T-cell (primary cell): ENCODE measurements around the gene HECA. TPM values are rescaled to one million over a fixed set of nuclear protein-coding genes. Genes with fewer than 3 reads are reported as not detected.
"Not testable (repeated sequence)": the region's sequence is repeated elsewhere in the genome, so short reads cannot be mapped to it uniquely, and the experiment has no call there.

Source experiments
- ATAC-seq, 4 experiments: fragments of 200-7000 bp in 3 of 4; fragments of 150-1000 bp in 1 of 4; cut with Tn5 transposase; replicated peaks in 1 of 4; 1 replicate in 3 of 4; 2 replicates in 1 of 4; pipeline ENCODE4 v1.10.0; 2021; ENCODE audit warnings: moderate library complexity in 3 of 4, mild to moderate bottlenecking in 2 of 4, moderate number of reproducible peaks in 1 of 4
- CTCF ChIA-PET, 2 donors: fragments of 300-600 bp; sonication (Branson Sonifier 250); formaldehyde crosslinking; loops; one replicate each; lab custom pipeline; 2022; ENCODE audit warnings: antibody characterized with exemption in 2 of 2; lab: Charles Lee
- POLR2A ChIA-PET, 2 donors: fragments of 300-600 bp; sonication (Branson Sonifier 250); formaldehyde crosslinking; loops; one replicate each; lab custom pipeline; 2022; ENCODE audit warnings: antibody characterized with exemption in 2 of 2; lab: Charles Lee
- DNase-seq, 35 experiments: peaks; one replicate each; pipeline versions ENCODE4 v3.0.0 to v3.0.0-alpha.2; 2013 to 2023
- H3K27ac ChIP-seq: one replicate; pipeline ENCODE4 v1.5.1; 2013; ENCODE audit warnings: low read length
- H3K27me3 ChIP-seq, 2 experiments: replicated peaks in 1 of 2; 1 replicate in 1 of 2; 2 replicates in 1 of 2; pipeline versions ENCODE4 v1.6.1 to v1.7.0; 2013; ENCODE audit warnings: low read length in 1 of 2, mixed read lengths in 1 of 2; ENCODE audit not compliant: control insufficient read depth in 2 of 2, insufficient read depth in 2 of 2; ENCODE audit errors: extremely low read depth in 1 of 2
- H3K36me3 ChIP-seq, 2 donors: 1 replicate in 1 of 2; 2 replicates in 1 of 2; pipeline versions ENCODE4 v1.6.1 to v1.7.0; 2013; ENCODE audit warnings: low read length in 1 of 2; ENCODE audit not compliant: control insufficient read depth in 2 of 2, insufficient read depth in 1 of 2; ENCODE audit errors: extremely low read depth in 1 of 2
- H3K4me1 ChIP-seq, 2 experiments: 1 replicate in 1 of 2; 2 replicates in 1 of 2; pipeline versions ENCODE4 v1.6.1 to v1.7.0; 2013; ENCODE audit warnings: low read length in 2 of 2, mixed read lengths in 1 of 2; ENCODE audit not compliant: insufficient read depth in 2 of 2, control insufficient read depth in 1 of 2; ENCODE audit errors: extremely low read depth in 1 of 2
- H3K4me3 ChIP-seq, 2 donors: 1 replicate in 1 of 2; 2 replicates in 1 of 2; pipeline versions ENCODE4 v1.5.1 to v1.7.0; 2013; ENCODE audit warnings: mild to moderate bottlenecking in 2 of 2, low read length in 1 of 2, moderate library complexity in 1 of 2; ENCODE audit not compliant: control insufficient read depth in 1 of 2; ENCODE audit errors: extremely low read depth in 1 of 2
- H3K9me3 ChIP-seq: 2 replicates; pipeline ENCODE4 v1.7.0; 2013
- H3K27ac Mint-ChIP-seq, 2 donors: one replicate each; pipeline ENCODE4 v1.8.0; 2020 to 2021; ENCODE audit warnings: mild to moderate bottlenecking in 2 of 2, mixed read lengths in 2 of 2
- H3K27me3 Mint-ChIP-seq, 2 donors: one replicate each; pipeline ENCODE4 v1.8.0; 2021 to 2022; ENCODE audit warnings: mixed read lengths in 2 of 2
- H3K36me3 Mint-ChIP-seq: one replicate; pipeline ENCODE4 v1.8.0; 2021; ENCODE audit warnings: mixed read lengths
- H3K4me1 Mint-ChIP-seq, 3 donors: one replicate each; pipeline ENCODE4 v1.8.0; 2020 to 2022; ENCODE audit warnings: mixed read lengths in 3 of 3, mild to moderate bottlenecking in 1 of 3
- H3K4me3 Mint-ChIP-seq, 3 donors: one replicate each; pipeline ENCODE4 v1.8.0; 2020 to 2022; ENCODE audit warnings: mild to moderate bottlenecking in 3 of 3, mixed read lengths in 3 of 3, moderate library complexity in 3 of 3
- H3K9me3 Mint-ChIP-seq, 3 donors: one replicate each; pipeline ENCODE4 v1.8.0; 2020 to 2022; ENCODE audit warnings: mixed read lengths in 3 of 3
- WGBS: methylation state at CpG from one replicate; pipeline ENCODE4 v1.1.5; 2013; ENCODE audit warnings: missing lambda C conversion rate; ENCODE audit not compliant: insufficient coverage; 5-methylcytosine and 5-hydroxymethylcytosine counted together
- total RNA-seq, 35 experiments: library from RNA in 6 of 35; stranded (reverse) in 6 of 35; fragments of 120-200 nt in 1 of 35; gene quantifications; one replicate each; pipeline versions ENCODE4 v1.2.1 to v1.2.4 and lab custom pipeline; 2013 to 2026

The HECA gene
- total RNA-seq, 5 donors from 2014 or later (not counting 1 experiment from before 2014, with no cell fraction given) = 125 to 137 (median 131) TPM

- Mint-ChIP-seq H3K9me3 (no peaks in the 10 kb centered on the region), H3K4me1 (peaks cover 87 to 91% (median 90%) of the 10 kb centered on the region in 3 donors), H3K36me3 (peaks cover 20% of the 10 kb centered on the region), H3K27ac (peak overlapping the region; percentile 83 to 91), H3K4me3 (peak overlapping the region in 1 of 3 donors; percentile 64), H3K27me3 (no peaks in the 10 kb centered on the region)
- no peak overlapping the region for H3K4me3 ChIP-seq
- H3K27me3 ChIP-seq = no peaks in the 10 kb centered on the region
- H3K9me3 ChIP-seq = no peaks in the 10 kb centered on the region
- 80% methylated on average over 1 of the region's 5 CpGs for WGBS
- POLR2A ChIA-PET = interaction anchor here (0.5 to 2.6 kb wide), 6 partner anchors 9 to 701 kb away, joined by 3 to 17 read pairs (median 3); no protein-coding TSS in a partner anchor
- ATAC-seq (no peak), DNase-seq (no peak)
- H3K36me3 ChIP-seq = peaks cover 0 to 2% of the 10 kb centered on the region in 2 donors
- peaks cover 59 to 69% of the 10 kb centered on the region in 2 experiments for H3K4me1 ChIP-seq
- CTCF ChIA-PET = interaction anchor here in 1 of 2 donors (0.9 to 1.2 kb wide), 2 partner anchors 11 to 31 kb away, joined by 3 read pairs; no protein-coding TSS in a partner anchor
- peak overlapping the region; percentile 13 for H3K27ac ChIP-seq
Measured at GRCh38 chr6:139156102-139156501, 21.2 kb downstream of the HECA start.

- peaks cover 58 to 69% of the 10 kb centered on the region in 2 experiments for H3K4me1 ChIP-seq
- H3K36me3 ChIP-seq = peaks cover 0 to 2% of the 10 kb centered on the region in 2 donors
- no peak overlapping the region for H3K4me3 ChIP-seq
- ChIA-PET CTCF (no interaction called here), POLR2A (interaction anchor here (0.7 kb wide), 2 partner anchors 9 to 16 kb away, joined by 3 read pairs; no protein-coding TSS in a partner anchor)
- peaks cover 20% of the 10 kb centered on the region for H3K36me3 Mint-ChIP-seq
- H3K27me3 ChIP-seq = no peaks in the 10 kb centered on the region
- peak overlapping the region in 1 of 3 donors; percentile 64 for H3K4me3 Mint-ChIP-seq
- no peaks in the 10 kb centered on the region for H3K9me3 ChIP-seq
- H3K9me3 Mint-ChIP-seq = no peaks in the 10 kb centered on the region
- ATAC-seq (no peak), DNase-seq (no peak)
- WGBS = no CpG with 5 or more reads among the region's 4 CpGs
- H3K27me3 Mint-ChIP-seq = no peaks in the 10 kb centered on the region
- H3K4me1 Mint-ChIP-seq = peaks cover 87 to 91% (median 90%) of the 10 kb centered on the region in 3 donors
- H3K27ac ChIP-seq = peak overlapping the region; percentile 13
- H3K27ac Mint-ChIP-seq = peak overlapping the region; percentile 83 to 91
Measured at GRCh38 chr6:139156551-139156950, 21.7 kb downstream of the HECA start.

- H3K9me3 Mint-ChIP-seq, H3K36me3 ChIP-seq, H3K27me3 Mint-ChIP-seq, POLR2A ChIA-PET, H3K9me3 ChIP-seq, H3K27me3 ChIP-seq, DNase-seq, H3K4me3 ChIP-seq, CTCF ChIA-PET, ATAC-seq: not testable (repeated sequence)
- Histone ChIP-seq H3K27ac (peak overlapping the region; percentile 48), H3K4me1 (peaks cover 58 to 70% of the 10 kb centered on the region in 2 experiments)
- peaks cover 87 to 91% (median 90%) of the 10 kb centered on the region in 3 donors for H3K4me1 Mint-ChIP-seq
- no CpG with 5 or more reads among the region's 5 CpGs for WGBS
- peaks cover 21% of the 10 kb centered on the region for H3K36me3 Mint-ChIP-seq
- peak overlapping the region in 2 of 3 donors; percentile 2 to 64 for H3K4me3 Mint-ChIP-seq
- peak overlapping the region; percentile 83 to 95 for H3K27ac Mint-ChIP-seq
Measured at GRCh38 chr6:139157086-139157485, 22.2 kb downstream of the HECA start.

GRCh38 chr6:139159016-139159415 lies 24.1 kb downstream of the HECA start:
- Mint-ChIP-seq H3K27me3 (no peaks in the 10 kb centered on the region), H3K36me3 (peaks cover 29% of the 10 kb centered on the region), H3K27ac (peak overlapping the region; percentile 96 to 97), H3K4me3 (peak overlapping the region in 1 of 3 donors; percentile 82), H3K4me1 (peaks cover 91 to 94% (median 94%) of the 10 kb centered on the region in 3 donors), H3K9me3 (no peaks in the 10 kb centered on the region)
- H3K4me1 ChIP-seq = peaks cover 59 to 79% of the 10 kb centered on the region in 2 experiments
- no peaks in the 10 kb centered on the region for H3K27me3 ChIP-seq
- POLR2A ChIA-PET = interaction anchor here (0.6 to 4.3 kb wide), 6 partner anchors 14 to 148 kb away, joined by 3 to 25 read pairs (median 8); no protein-coding TSS in a partner anchor
- CTCF ChIA-PET = interaction anchor here in 1 of 2 donors (0.8 to 1.9 kb wide), 4 partner anchors 22 to 206 kb away, joined by 3 to 5 read pairs (median 5); no protein-coding TSS in a partner anchor
- no peaks in the 10 kb centered on the region for H3K9me3 ChIP-seq
- ATAC-seq = no peak
- WGBS = no CpG with 5 or more reads among the region's 4 CpGs
- no peak for DNase-seq
- no peak overlapping the region for H3K4me3 ChIP-seq
- peaks cover 0 to 9% of the 10 kb centered on the region in 2 donors for H3K36me3 ChIP-seq
- peak overlapping the region; percentile 66 for H3K27ac ChIP-seq

- no CpG with 5 or more reads among the region's 1 CpG for WGBS
- Mint-ChIP-seq H3K27me3 (no peaks in the 10 kb centered on the region), H3K4me3 (peak overlapping the region; percentile 72 to 82 (median 75)), H3K27ac (peak overlapping the region; percentile 96 to 97), H3K4me1 (peaks cover 95 to 98% (median 97%) of the 10 kb centered on the region in 3 donors), H3K36me3 (peaks cover 30% of the 10 kb centered on the region), H3K9me3 (no peaks in the 10 kb centered on the region)
- no peaks in the 10 kb centered on the region for H3K9me3 ChIP-seq
- CTCF ChIA-PET = interaction anchor here (0.5 to 1.9 kb wide), 4 partner anchors 24 to 203 kb away, joined by 3 to 8 read pairs (median 6); no protein-coding TSS in a partner anchor
- peak; percentile 45 to 88 (median 74) for DNase-seq
- H3K4me1 ChIP-seq = peaks cover 61 to 89% of the 10 kb centered on the region in 2 experiments
- H3K4me3 ChIP-seq = peak overlapping the region; percentile 18 to 56
- H3K27ac ChIP-seq = peak overlapping the region; percentile 66
- peak; percentile 71 to 85 (median 80) for ATAC-seq
- no peaks in the 10 kb centered on the region for H3K27me3 ChIP-seq
- POLR2A ChIA-PET = interaction anchor here (0.6 to 4.3 kb wide), 6 partner anchors 17 to 49 kb away, joined by 3 to 25 read pairs (median 7); no protein-coding TSS in a partner anchor
- peaks cover 3 to 10% of the 10 kb centered on the region in 2 donors for H3K36me3 ChIP-seq
Measured at GRCh38 chr6:139161169-139161568, 26.3 kb downstream of the HECA start.

GRCh38 chr6:139161817-139162284 lies 27.0 kb downstream of the HECA start:
- ChIA-PET CTCF (interaction anchor here (0.5 to 1.9 kb wide), 5 partner anchors 25 to 203 kb away, joined by 3 to 8 read pairs (median 5); no protein-coding TSS in a partner anchor), POLR2A (interaction anchor here (0.6 to 4.3 kb wide), 7 partner anchors 17 to 1364 kb away, joined by 3 to 25 read pairs (median 7); partner anchors contain the start of gene CITED2 (in 1 of the 2))

More at GRCh38 chr6:139161817-139162284, 27.0 kb downstream of the HECA start:
- ATAC-seq (peak; percentile 60 to 69 (median 67)), DNase-seq (peak; percentile 32 to 78 (median 56))
- Histone ChIP-seq H3K36me3 (peaks cover 10 to 17% of the 10 kb centered on the region in 2 donors), H3K4me3 (peak overlapping the region; percentile 2 to 25), H3K9me3 (no peaks in the 10 kb centered on the region), H3K27ac (peak overlapping the region; percentile 66), H3K27me3 (no peaks in the 10 kb centered on the region), H3K4me1 (peaks cover 58 to 91% of the 10 kb centered on the region in 2 experiments)
- 10% methylated on average over 2 of the region's 3 CpGs for WGBS
- Mint-ChIP-seq H3K27ac (peak overlapping the region; percentile 96 to 97), H3K9me3 (no peaks in the 10 kb centered on the region), H3K36me3 (peaks cover 29% of the 10 kb centered on the region), H3K4me3 (peak overlapping the region; percentile 72 to 82 (median 75)), H3K27me3 (no peaks in the 10 kb centered on the region), H3K4me1 (peaks cover 93 to 96% (median 94%) of the 10 kb centered on the region in 3 donors)
